Activated T-helper 2 cell treated with anti-CD3 and anti-CD28 coated beads, Interferon-gamma antibody, Interleukin-2, Interleukin-4, amounts not matched to agents 10 μg/mL and 5 μg/mL and 100 μg/mL, durations not matched to agents 14 hours and 24 hours and 36 hours (primary cell): ENCODE results near the gene DISC1. TPM values are rescaled to one million over a fixed set of nuclear protein-coding genes. Genes with fewer than 3 reads are reported as not detected.

ENCODE experiments used
- DNase-seq: peaks from one replicate; pipeline ENCODE4 v3.0.0; 2021; ENCODE audit warnings: low spot score
- H3K27ac Mint-ChIP-seq: one replicate; pipeline ENCODE4 v1.8.0; 2021; ENCODE audit warnings: mixed read lengths
- H3K27me3 Mint-ChIP-seq: one replicate; pipeline ENCODE4 v1.8.0; 2021; ENCODE audit warnings: low read depth, mixed read lengths
- H3K36me3 Mint-ChIP-seq: one replicate; pipeline ENCODE4 v1.8.0; 2021; ENCODE audit warnings: low read depth, mixed read lengths
- H3K4me1 Mint-ChIP-seq: one replicate; pipeline ENCODE4 v1.8.0; 2021; ENCODE audit warnings: low read depth, mixed read lengths
- H3K4me3 Mint-ChIP-seq: one replicate; pipeline ENCODE4 v1.8.0; 2021; ENCODE audit warnings: low read depth, mild to moderate bottlenecking, moderate library complexity, mixed read lengths
- H3K9me3 Mint-ChIP-seq: one replicate; pipeline ENCODE4 v1.8.0; 2021; ENCODE audit warnings: mixed read lengths
- intact Hi-C: fragments of 100-400 bp; cut with micrococcal nuclease; formaldehyde crosslinking; loops from one replicate; pipeline ENCODE4 v1.15.1; 2023
- total RNA-seq: library from RNA; stranded (reverse); gene quantifications from 2 replicates; pipeline ENCODE4 v1.2.3, GENCODE V29; 2022

DISC1 gene
- total RNA-seq, 1 donor from 2014 or later, result 1.5 TPM

- no peak overlapping the region for H3K27ac Mint-ChIP-seq
- no peak overlapping the region for H3K4me3 Mint-ChIP-seq
- H3K9me3 Mint-ChIP-seq, result peaks cover 14% of the 10 kb centered on the region
- no peaks in the 10 kb centered on the region for H3K27me3 Mint-ChIP-seq
- H3K4me1 Mint-ChIP-seq, result no peaks in the 10 kb centered on the region
- intact Hi-C loops, result no loop called here
- H3K36me3 Mint-ChIP-seq, result peaks cover 8% of the 10 kb centered on the region
- no peak for DNase-seq
Measured at GRCh38 chr1:231799363-231799986, 172.9 kb downstream of the DISC1 start.

- Mint-ChIP-seq H3K36me3 (peaks cover 8% of the 10 kb centered on the region), H3K27ac (no peak overlapping the region), H3K9me3 (peaks cover 14% of the 10 kb centered on the region), H3K4me1 (no peaks in the 10 kb centered on the region), H3K4me3 (no peak overlapping the region), H3K27me3 (no peaks in the 10 kb centered on the region)
- no peak for DNase-seq
- intact Hi-C loops, result no loop called here
Measured at GRCh38 chr1:231800108-231800507, 173.5 kb downstream of the DISC1 start.

DNA sequence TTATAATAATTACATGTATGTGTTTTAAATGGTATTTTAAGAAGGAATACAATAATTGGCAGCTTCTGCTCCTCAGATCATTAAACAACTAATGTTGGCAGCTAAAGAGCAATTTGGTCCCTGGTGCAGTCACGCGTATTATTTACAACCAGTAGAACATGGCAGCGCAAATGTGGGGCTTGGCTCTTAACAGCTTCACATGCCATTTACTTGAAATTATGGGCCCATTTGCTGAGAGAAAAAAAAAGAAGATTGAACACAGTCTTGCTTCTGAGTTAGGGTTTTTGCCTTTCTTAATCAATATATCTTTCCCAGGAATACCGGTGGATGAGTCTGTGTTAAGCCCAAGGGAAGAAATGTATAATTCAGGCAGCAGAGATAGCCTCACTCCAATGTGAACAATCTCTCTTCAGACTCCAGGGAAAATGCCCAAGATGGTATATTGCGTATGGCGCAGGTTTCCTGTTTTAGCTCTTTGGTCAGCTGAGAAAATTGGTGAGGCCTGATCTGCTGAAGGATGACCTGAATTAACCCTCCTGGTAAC, 174.5 kb downstream of the DISC1 start:
- H3K4me1 Mint-ChIP-seq, result no peaks in the 10 kb centered on the region
- H3K4me3 Mint-ChIP-seq, result no peak overlapping the region
- no peaks in the 10 kb centered on the region for H3K27me3 Mint-ChIP-seq
- peaks cover 8% of the 10 kb centered on the region for H3K36me3 Mint-ChIP-seq
- intact Hi-C loops, result no loop called here
- no peak overlapping the region for H3K27ac Mint-ChIP-seq
- peaks cover 14% of the 10 kb centered on the region for H3K9me3 Mint-ChIP-seq
- no peak for DNase-seq

DNA sequence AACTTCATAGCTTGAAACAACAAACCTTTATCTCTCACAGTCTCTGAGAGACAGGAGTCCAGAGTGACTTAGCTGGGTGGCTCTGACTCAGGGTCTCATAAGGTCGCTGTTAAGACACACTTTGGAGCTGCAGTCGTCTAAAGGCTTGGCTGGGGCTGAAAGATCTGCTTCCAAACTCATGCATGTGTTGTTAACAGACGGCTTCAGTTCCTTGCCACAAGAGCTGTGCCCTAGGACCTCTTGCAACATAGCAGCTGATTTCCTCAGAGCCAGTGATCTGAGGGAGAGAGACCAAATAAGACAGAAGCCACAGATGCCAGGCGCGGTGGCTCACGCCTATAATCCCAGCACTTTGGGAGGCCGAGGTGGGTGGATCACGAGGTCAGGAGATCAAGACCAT, 176.8 kb downstream of the DISC1 start:
- H3K27ac Mint-ChIP-seq, result no peak overlapping the region
- intact Hi-C loops, result no loop called here
- DNase-seq, result no peak
- H3K9me3 Mint-ChIP-seq, result peaks cover 14% of the 10 kb centered on the region
- H3K27me3 Mint-ChIP-seq, result no peaks in the 10 kb centered on the region
- H3K4me3 Mint-ChIP-seq, result no peak overlapping the region
- H3K4me1 Mint-ChIP-seq, result no peaks in the 10 kb centered on the region
- H3K36me3 Mint-ChIP-seq, result peaks cover 8% of the 10 kb centered on the region

DNA sequence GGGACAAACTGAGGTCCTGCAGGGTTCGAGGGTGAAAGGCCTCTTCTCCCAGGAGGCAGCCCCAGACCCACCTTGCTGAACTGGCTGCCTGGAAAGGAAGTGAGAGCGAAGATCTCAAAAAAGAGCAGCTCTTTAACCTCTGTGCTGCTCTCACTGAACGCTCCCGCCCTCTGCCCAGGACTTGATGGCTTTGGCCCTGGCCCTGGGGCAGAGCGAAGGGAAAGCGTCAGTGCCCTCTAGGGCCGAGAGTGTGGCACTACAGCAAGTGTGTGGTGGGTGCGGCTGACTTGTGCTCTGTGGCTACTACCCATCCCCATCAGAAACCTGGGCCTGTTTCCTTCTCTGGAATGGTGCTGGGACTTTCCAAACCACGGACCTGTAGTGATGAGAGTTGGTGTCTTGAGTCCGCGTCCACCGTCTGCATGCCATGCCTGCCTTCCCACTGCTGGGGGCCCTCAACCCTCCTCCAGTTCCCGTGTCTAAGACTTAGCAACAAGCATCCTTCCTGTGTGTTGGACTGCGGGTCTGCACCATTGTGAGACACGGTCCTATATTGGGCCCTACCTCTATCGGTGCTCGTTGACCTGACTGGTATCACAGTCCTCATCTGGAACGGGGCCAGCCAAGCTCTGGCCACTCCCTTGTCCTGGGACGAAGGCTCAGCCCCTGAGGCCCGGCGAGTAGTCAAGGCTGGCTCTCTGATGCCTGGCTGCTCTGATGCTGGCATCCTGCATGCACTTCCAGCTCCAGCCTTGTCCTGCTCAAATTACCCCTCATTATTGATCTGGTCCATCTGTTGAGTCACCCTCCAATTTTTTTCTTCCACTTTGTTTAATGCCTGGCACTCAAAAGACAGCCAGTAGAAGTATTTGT, 180.3 kb downstream of the DISC1 start:
- H3K36me3 Mint-ChIP-seq, result no peaks in the 10 kb centered on the region
- H3K27ac Mint-ChIP-seq, result no peak overlapping the region
- DNase-seq, result peak; percentile 12
- no peak overlapping the region for H3K4me3 Mint-ChIP-seq
- intact Hi-C loops, result loop anchor here (2.0 kb wide), 1 partner anchor 52 kb away; no protein-coding TSS in a partner anchor
- H3K9me3 Mint-ChIP-seq, result no peaks in the 10 kb centered on the region
- H3K27me3 Mint-ChIP-seq, result no peaks in the 10 kb centered on the region
- H3K4me1 Mint-ChIP-seq, result no peaks in the 10 kb centered on the region

- Mint-ChIP-seq H3K36me3 (no peaks in the 10 kb centered on the region), H3K27ac (no peak overlapping the region), H3K4me1 (no peaks in the 10 kb centered on the region), H3K9me3 (no peaks in the 10 kb centered on the region), H3K27me3 (no peaks in the 10 kb centered on the region), H3K4me3 (no peak overlapping the region)
- intact Hi-C loops, result loop anchor here (2.0 kb wide), 1 partner anchor 53 kb away; no protein-coding TSS in a partner anchor
- no peak for DNase-seq
Measured at GRCh38 chr1:231807541-231807940, 181.0 kb downstream of the DISC1 start.

DNA sequence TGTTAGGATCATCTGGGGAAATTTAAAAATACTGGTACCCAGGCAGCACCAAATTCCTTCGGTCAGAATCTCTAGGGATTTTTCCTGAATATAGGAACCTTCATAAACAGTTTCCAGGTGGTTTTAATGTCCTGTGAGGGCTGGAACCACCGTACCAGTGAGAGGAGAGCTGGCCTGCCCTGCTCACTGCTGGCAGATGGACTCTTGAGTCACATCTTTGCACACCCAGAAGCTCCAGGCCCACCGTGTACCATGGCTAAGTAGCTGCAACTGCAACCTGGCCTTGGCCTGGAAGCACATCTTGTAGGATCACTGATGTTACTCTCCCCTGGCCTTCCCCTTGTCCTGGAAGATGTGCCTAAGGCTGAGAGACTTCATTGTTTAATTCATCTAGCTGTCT, 181.5 kb downstream of the DISC1 start:
- Mint-ChIP-seq H3K4me1 (no peaks in the 10 kb centered on the region), H3K27ac (no peak overlapping the region), H3K36me3 (no peaks in the 10 kb centered on the region), H3K27me3 (no peaks in the 10 kb centered on the region), H3K9me3 (no peaks in the 10 kb centered on the region), H3K4me3 (no peak overlapping the region)
- intact Hi-C loops, result no loop called here
- no peak for DNase-seq

GRCh38 chr1:231808990-231809389, 182.4 kb downstream of the DISC1 start:
- no peak for DNase-seq
- Mint-ChIP-seq H3K36me3 (no peaks in the 10 kb centered on the region), H3K27ac (no peak overlapping the region), H3K9me3 (no peaks in the 10 kb centered on the region), H3K4me1 (no peaks in the 10 kb centered on the region), H3K27me3 (no peaks in the 10 kb centered on the region), H3K4me3 (no peak overlapping the region)
- intact Hi-C loops, result no loop called here

GRCh38 chr1:231810415-231810814, 183.8 kb downstream of the DISC1 start:
- no peak overlapping the region for H3K4me3 Mint-ChIP-seq
- no peaks in the 10 kb centered on the region for H3K9me3 Mint-ChIP-seq

GRCh38 chr1:231814021-231814420, 187.4 kb downstream of the DISC1 start:
- Mint-ChIP-seq H3K27ac (no peak overlapping the region), H3K4me1 (no peaks in the 10 kb centered on the region), H3K9me3 (no peaks in the 10 kb centered on the region), H3K4me3 (no peak overlapping the region), H3K36me3 (no peaks in the 10 kb centered on the region), H3K27me3 (no peaks in the 10 kb centered on the region)
- intact Hi-C loops, result no loop called here
- no peak for DNase-seq

More at GRCh38 chr1:231810415-231810814, 183.8 kb downstream of the DISC1 start:
- DNase-seq, result no peak
- no peak overlapping the region for H3K27ac Mint-ChIP-seq
- H3K27me3 Mint-ChIP-seq, result no peaks in the 10 kb centered on the region
- H3K4me1 Mint-ChIP-seq, result no peaks in the 10 kb centered on the region
- no peaks in the 10 kb centered on the region for H3K36me3 Mint-ChIP-seq
- intact Hi-C loops, result no loop called here

DNA sequence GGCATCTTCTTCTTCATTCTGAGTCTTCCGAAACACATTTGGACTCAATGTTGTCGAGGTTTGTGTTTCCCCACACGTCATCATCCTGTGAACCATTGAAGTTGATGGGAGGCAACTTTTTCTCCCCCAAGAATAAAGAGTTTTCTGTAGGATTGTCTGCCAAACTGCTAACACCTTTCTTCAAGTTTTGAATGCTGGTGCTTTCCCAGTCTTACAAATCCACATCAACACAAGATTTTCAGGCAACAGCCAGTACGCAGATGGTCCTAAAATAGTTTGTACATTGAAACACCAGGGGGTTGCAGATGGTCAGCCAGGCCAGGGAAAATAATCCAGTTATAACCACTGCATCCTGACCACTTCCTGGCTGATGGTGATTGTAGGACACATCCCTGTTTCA, 187.9 kb downstream of the DISC1 start:
- no peaks in the 10 kb centered on the region for H3K36me3 Mint-ChIP-seq
- H3K27ac Mint-ChIP-seq, result no peak overlapping the region
- DNase-seq, result no peak
- H3K4me1 Mint-ChIP-seq, result no peaks in the 10 kb centered on the region
- intact Hi-C loops, result no loop called here
- H3K4me3 Mint-ChIP-seq, result no peak overlapping the region
- no peaks in the 10 kb centered on the region for H3K9me3 Mint-ChIP-seq
- no peaks in the 10 kb centered on the region for H3K27me3 Mint-ChIP-seq

DNA sequence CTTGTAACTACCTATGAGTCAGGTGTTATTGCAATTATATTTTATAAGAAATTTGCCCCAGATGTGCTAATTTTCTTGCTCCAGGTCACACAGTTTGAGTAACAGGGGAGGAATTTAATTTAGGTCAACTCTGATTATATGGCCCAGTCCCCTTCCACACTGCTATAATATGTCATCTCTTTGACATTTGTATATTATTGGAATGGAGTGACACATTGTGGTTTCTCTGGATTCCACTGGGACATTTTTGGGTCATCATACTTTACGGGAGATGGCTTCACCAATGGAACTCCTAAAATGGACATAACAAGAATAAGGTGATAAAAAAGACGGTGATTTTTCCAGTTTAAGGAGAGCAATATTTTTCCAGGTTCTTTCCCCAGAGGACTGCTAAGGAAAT, 191.2 kb downstream of the DISC1 start:
- DNase-seq, result no peak
- no peaks in the 10 kb centered on the region for H3K36me3 Mint-ChIP-seq
- no peak overlapping the region for H3K27ac Mint-ChIP-seq
- no peaks in the 10 kb centered on the region for H3K27me3 Mint-ChIP-seq
- intact Hi-C loops, result no loop called here
- no peak overlapping the region for H3K4me3 Mint-ChIP-seq
- H3K4me1 Mint-ChIP-seq, result no peaks in the 10 kb centered on the region
- no peaks in the 10 kb centered on the region for H3K9me3 Mint-ChIP-seq

DNA sequence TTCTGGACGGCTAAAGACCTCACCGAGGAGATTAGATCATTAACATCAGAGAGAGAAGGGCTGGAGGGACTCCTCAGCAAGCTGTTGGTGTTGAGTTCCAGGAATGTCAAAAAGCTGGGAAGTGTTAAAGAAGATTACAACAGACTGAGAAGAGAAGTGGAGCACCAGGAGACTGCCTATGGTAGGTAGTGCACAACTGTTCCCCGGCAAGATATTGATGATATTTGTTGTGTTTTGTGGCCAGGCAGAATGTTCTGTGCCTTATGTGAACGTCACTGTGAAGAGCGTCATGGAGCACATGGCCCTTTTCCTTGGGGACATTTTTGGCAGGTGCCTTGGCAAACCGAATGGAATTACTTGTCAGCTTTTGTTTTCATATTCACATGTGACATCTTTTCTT, 191.7 kb downstream of the DISC1 start:
- no peaks in the 10 kb centered on the region for H3K9me3 Mint-ChIP-seq
- intact Hi-C loops, result no loop called here
- H3K4me1 Mint-ChIP-seq, result no peaks in the 10 kb centered on the region
- H3K36me3 Mint-ChIP-seq, result no peaks in the 10 kb centered on the region
- DNase-seq, result no peak
- H3K4me3 Mint-ChIP-seq, result no peak overlapping the region
- no peaks in the 10 kb centered on the region for H3K27me3 Mint-ChIP-seq
- no peak overlapping the region for H3K27ac Mint-ChIP-seq
